ENCODE measurements around the gene NRSN1.

Gene NRSN1

DNA sequence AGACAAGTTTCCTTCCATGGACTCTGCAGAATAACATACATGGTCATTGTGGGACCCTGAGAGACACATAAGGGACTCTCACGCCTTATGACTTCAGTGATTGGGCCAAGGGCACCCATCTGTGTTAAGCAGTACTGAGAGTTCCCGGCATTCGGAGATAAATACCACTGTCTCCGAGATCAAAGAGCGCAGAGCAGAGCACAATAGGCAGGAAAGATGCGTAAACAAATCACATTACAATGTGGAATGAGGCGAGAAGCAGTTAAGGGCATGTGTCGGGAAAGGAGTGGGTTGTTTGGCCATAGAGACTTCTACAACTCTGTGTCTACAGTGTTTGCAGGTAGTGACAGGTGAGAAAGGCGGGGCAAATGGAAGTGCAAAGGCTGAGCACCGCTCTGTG is 57.6 kb downstream of the NRSN1 start:
- TF ChIP-seq, protein P1, sequence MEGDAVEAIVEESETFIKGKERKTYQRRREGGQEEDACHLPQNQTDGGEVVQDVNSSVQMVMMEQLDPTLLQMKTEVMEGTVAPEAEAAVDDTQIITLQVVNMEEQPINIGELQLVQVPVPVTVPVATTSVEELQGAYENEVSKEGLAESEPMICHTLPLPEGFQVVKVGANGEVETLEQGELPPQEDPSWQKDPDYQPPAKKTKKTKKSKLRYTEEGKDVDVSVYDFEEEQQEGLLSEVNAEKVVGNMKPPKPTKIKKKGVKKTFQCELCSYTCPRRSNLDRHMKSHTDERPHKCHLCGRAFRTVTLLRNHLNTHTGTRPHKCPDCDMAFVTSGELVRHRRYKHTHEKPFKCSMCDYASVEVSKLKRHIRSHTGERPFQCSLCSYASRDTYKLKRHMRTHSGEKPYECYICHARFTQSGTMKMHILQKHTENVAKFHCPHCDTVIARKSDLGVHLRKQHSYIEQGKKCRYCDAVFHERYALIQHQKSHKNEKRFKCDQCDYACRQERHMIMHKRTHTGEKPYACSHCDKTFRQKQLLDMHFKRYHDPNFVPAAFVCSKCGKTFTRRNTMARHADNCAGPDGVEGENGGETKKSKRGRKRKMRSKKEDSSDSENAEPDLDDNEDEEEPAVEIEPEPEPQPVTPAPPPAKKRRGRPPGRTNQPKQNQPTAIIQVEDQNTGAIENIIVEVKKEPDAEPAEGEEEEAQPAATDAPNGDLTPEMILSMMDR (IDR thresholded peaks at IDR 0.05; ENCODE audit: insufficient read depth, low read depth, low read length, missing control alignments), result no peak
- H3K4me3 ChIP-seq (ENCODE audit: low read length), result no peak overlapping the region
- DNase-seq (ENCODE audit: low read depth), result no peak

DNA sequence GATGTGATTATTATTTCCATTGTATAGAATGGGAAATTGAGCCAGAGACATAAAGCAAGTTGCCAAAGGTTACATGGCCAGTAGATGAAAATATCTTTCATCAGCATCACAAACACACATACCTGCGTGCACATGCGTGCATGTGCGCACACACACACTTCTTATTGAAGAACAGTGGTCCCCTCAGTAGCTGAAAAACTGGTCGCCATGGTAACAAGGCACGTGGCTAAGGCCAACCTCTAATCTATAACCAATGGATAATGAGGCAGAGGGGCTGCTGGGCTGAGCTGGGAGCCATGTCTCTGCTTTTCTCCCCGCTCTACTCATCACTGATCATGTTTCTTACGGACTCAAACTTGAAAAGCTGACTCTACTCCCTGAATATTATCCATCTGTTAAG is 60.3 kb downstream of the NRSN1 start:
- no peak overlapping the region for H3K4me3 ChIP-seq (ENCODE audit: low read length)
- TF ChIP-seq, protein P1 (IDR thresholded peaks at IDR 0.05; ENCODE audit: insufficient read depth, low read depth, low read length, missing control alignments), result no peak
- DNase-seq (ENCODE audit: low read depth), result no peak

DNA sequence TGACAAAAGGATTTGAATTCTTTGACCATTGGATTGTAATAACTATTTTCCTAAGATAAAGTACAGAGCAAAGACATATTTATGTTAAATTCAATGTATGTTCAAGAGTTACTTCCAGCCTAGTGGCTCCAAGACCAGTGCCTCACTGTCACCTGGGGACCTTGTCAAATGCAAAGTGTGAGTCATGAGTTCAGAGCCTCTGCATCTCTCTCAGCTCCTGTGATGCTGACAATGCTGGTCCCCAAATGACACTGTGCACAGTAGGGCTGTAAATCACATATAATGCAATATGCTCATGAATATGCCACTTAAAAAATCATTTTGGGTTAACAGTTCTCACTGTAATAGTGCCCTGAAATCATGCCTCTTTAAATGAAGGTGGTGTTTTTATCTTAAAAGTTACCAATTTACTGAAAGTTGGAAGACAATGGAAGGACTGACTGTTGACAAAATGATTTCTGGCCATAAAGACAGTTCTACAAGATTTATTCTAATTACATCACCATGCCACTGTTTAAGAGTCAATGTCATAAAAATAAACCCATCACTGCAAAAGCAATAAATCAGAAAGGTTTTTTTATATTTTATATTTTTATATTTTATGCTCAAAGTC is 62.1 kb downstream of the NRSN1 start:
- no peak overlapping the region for H3K4me3 ChIP-seq (ENCODE audit: low read length)
- DNase-seq (ENCODE audit: low read depth), result no peak
- TF ChIP-seq, protein P1 (IDR thresholded peaks at IDR 0.05; ENCODE audit: insufficient read depth, low read depth, low read length, missing control alignments), result no peak

DNA sequence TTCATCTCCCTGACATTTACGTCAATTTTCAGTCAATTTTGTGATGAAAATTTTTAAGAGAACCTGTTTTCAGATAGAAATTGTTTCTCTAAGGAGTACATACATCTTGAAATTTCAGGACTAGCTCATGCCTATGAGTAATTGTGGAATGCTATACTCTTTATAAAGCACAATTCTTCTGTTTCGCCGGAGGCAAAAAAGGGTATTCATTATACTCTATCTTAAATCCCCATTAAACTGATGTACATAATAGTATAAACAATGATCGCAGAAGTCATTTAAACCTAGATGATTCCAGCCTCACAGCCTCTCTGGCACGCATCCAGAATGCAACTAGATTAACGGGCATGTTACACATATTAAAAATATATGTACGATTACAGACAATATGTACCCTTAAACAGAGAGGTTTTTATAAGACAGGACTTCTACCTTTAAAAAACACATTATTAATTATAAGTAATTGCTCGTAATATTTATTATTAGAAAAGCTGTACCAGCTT is 62.6 kb downstream of the NRSN1 start:
- no peak for DNase-seq (ENCODE audit: low read depth)
- TF ChIP-seq, protein P1 (IDR thresholded peaks at IDR 0.05; ENCODE audit: insufficient read depth, low read depth, low read length, missing control alignments), result no peak
- H3K4me3 ChIP-seq (ENCODE audit: low read length), result no peak overlapping the region

DNA sequence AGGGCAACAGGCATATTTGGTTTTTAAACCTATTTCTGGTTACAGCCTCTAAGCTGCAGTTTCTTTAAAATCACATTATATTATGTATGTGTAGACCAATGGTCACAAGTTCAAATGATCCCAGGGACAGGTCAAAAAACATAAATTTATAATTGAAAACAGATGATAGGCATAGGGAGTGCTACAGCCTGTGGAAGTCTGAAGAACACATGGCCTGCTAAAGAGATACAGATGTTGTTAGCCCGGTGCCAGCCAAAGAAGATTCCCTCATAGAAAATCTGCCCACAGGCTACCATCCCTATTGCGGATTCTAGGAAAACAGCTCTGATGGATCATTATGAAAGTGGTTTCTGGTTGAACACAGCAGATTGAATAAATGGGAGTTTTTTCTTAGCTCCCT is 65.3 kb downstream of the NRSN1 start:
- H3K4me3 ChIP-seq (ENCODE audit: low read length), result no peak overlapping the region
- TF ChIP-seq, protein P1 (IDR thresholded peaks at IDR 0.05; ENCODE audit: insufficient read depth, low read depth, low read length, missing control alignments), result no peak
- DNase-seq (ENCODE audit: low read depth), result no peak

DNA sequence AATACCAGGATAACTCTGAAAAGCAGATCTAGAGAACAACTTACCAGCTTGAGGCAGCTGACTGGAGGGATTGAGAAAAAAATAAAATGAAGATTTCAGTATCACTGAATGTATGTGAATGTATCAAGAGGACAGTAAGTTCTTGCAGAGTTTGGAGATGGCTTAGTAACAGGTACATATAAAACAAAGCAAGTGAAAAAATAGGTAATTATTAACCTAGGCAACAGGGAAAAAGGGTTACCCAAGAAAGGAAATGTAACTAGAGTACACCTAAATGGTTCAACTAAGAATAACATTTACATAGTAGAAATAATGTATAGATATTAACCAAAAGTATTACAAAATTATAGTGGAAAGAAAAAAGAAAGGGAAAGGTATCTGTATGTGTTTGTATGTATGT is 67.3 kb downstream of the NRSN1 start:
- TF ChIP-seq, protein P1 (IDR thresholded peaks at IDR 0.05; ENCODE audit: insufficient read depth, low read depth, low read length, missing control alignments), result no peak
- no peak overlapping the region for H3K4me3 ChIP-seq (ENCODE audit: low read length)

More for the DNA sequence above, 67.3 kb downstream of the NRSN1 start:
- DNase-seq (ENCODE audit: low read depth), result no peak
